Astrocyte of the cerebellum (primary cell): Measurements from ENCODE around the gene STOM.

Experiments used
- DNase-seq: peaks from one replicate; pipeline ENCODE4 v3.0.0-alpha.2; 2011; ENCODE audit warnings: low read depth
- H3K4me3 ChIP-seq: 2 replicates; pipeline ENCODE4 v1.5.1; 2011; ENCODE audit warnings: mild to moderate bottlenecking, low read depth, low read length, moderate library complexity
- in situ Hi-C: cut with HindIII; loops from 2 replicates; pipeline ENCODE4 v1.10.0; 2017; ENCODE audit warnings: low sequenced_read_pairs
- TF ChIP-seq, protein P1 (sequence below): IDR thresholded peaks from 2 replicates; pipeline ENCODE4 v1.5.1; 2012; ENCODE audit warnings: low read length, low read depth, moderate library complexity, mild to moderate bottlenecking; ENCODE audit errors: missing control alignments

The STOM gene

DNA sequence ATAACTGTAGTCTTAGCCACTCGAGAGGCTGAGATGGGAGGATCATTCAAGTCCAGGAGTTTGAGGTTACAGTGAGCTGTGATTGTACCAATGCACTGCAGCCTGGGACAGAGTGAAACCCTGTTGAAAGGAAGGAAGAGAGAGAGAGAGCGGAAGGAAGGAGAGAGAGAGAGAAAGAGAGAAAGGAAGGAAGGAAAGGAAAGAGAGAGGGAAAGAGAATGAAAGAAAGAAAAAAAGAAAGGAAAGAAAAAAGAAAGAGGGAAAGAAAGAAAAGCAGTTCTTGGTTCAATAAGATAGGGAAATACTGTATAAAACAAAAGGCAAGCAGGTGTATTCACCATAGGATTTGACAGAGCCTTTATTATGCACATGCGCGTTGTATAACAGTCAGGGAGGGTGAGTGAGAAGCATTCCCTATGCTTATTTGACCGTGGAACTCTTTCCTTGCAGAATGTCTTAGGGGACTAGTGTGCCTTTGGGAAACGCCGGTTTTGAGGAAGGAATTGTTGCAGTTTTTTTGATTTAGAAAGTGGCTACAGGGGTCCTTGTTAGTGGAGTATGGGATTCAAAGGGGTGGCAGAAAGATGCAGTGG, 60.1 kb downstream of the STOM start:
- in situ Hi-C loops = no loop called here

DNA sequence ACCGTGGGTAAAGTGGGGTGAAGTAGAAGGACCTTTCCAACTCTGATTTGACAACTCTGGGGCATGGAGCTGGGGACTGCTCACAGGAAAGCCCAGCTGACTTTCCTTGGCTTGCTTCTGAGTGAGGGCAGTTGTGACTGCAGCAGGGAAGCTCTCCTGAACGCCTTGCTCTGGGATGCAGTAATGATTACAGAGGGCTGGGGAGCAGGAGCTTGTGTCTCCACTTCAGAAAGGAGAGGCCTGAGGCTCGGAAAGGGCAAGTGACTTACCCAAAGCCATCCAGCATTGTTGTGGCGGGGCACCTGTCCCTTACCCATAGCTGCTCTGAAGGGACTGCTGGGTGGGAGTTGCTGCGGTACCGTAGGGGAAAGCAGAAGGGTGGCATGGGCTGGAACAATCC, 60.9 kb downstream of the STOM start:
- TF ChIP-seq, protein P1, sequence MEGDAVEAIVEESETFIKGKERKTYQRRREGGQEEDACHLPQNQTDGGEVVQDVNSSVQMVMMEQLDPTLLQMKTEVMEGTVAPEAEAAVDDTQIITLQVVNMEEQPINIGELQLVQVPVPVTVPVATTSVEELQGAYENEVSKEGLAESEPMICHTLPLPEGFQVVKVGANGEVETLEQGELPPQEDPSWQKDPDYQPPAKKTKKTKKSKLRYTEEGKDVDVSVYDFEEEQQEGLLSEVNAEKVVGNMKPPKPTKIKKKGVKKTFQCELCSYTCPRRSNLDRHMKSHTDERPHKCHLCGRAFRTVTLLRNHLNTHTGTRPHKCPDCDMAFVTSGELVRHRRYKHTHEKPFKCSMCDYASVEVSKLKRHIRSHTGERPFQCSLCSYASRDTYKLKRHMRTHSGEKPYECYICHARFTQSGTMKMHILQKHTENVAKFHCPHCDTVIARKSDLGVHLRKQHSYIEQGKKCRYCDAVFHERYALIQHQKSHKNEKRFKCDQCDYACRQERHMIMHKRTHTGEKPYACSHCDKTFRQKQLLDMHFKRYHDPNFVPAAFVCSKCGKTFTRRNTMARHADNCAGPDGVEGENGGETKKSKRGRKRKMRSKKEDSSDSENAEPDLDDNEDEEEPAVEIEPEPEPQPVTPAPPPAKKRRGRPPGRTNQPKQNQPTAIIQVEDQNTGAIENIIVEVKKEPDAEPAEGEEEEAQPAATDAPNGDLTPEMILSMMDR = no peak
- no peak for DNase-seq
- no peak overlapping the region for H3K4me3 ChIP-seq
- in situ Hi-C loops = no loop called here

More for the DNA sequence above, 60.1 kb downstream of the STOM start:
- no peak overlapping the region for H3K4me3 ChIP-seq
- no peak for DNase-seq
- TF ChIP-seq, protein P1 = no peak

- in situ Hi-C loops = no loop called here
- TF ChIP-seq, protein P1 = no peak
- DNase-seq = no peak
- no peak overlapping the region for H3K4me3 ChIP-seq
These were observed 61.3 kb downstream of the STOM start for GRCh38 chr9:121308765-121309164.

DNA sequence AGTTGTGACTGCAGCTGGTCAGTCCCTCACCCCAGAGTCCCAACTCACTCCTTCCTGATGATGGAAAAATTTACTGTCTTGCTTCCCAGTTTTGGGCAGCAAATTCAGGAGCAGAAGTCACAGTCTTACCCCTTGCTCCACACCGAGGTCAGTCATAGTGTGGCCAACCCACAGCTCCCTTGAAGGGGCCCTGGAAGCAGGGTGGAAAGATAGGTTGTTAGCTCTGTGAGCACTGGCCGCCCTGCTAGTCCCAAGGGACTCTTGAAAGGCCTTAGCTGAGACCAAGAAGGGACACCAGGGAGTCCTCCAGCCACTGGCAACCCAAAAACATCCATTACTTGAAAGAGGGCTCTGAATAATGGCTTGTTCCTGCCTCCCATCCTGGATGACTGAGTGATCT, 62.1 kb downstream of the STOM start:
- H3K4me3 ChIP-seq = no peak overlapping the region
- DNase-seq = no peak
- TF ChIP-seq, protein P1 = no peak
- in situ Hi-C loops = no loop called here

- TF ChIP-seq, protein P1 = no peak
- no peak for DNase-seq
- in situ Hi-C loops = no loop called here
- no peak overlapping the region for H3K4me3 ChIP-seq
These were observed 64.6 kb downstream of the STOM start for GRCh38 chr9:121305269-121305994.

- no peak for DNase-seq
- in situ Hi-C loops = no loop called here
- H3K4me3 ChIP-seq = no peak overlapping the region
- TF ChIP-seq, protein P1 = no peak
These were observed 65.3 kb downstream of the STOM start for GRCh38 chr9:121304707-121305106.
